A673 (cell line): Measurements from ENCODE around the gene PAQR4.

Source experiments
- EZH2 ChIP-seq: fragments of 200-600 bp; sonication (generic); IDR thresholded peaks from 2 replicates; pipeline ENCODE4 v1.6.1; 2017; ENCODE audit warnings: borderline replicate concordance, low read depth, mild to moderate bottlenecking, mixed read lengths, antibody characterized with exemption, low read length; ENCODE audit not compliant: poor library complexity, severe bottlenecking
- TF ChIP-seq, protein P1 (sequence below): fragments of 300-800, 200-600 bp; sonication (generic); conservative IDR thresholded peaks from 2 replicates; pipeline ENCODE4 v1.5.1; 2017; ENCODE audit warnings: low read depth, mild to moderate bottlenecking, antibody characterized with exemption, low read length, moderate library complexity, mixed read lengths

DNA sequence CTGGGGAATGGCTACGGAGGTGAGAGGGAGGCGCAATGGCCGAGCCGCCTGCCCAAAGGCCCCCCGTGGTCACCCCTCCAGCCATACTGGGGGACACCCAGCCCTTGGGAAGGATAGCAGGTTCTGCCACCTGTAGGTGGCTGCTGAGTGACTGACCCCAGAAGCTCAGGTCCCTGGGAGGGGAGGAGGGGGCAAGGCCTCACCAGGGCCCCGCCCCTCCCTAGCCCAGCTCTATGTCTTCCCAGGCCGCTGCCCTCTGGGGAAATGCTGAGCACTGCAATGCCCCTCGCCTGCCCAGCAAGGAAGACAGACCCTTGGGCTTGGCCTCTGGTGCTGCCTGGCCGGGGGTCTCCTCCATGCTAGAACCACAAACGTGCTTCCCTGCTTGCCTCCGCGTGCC lies 32.2 kb downstream of the PAQR4 start:
- TF ChIP-seq, protein P1, sequence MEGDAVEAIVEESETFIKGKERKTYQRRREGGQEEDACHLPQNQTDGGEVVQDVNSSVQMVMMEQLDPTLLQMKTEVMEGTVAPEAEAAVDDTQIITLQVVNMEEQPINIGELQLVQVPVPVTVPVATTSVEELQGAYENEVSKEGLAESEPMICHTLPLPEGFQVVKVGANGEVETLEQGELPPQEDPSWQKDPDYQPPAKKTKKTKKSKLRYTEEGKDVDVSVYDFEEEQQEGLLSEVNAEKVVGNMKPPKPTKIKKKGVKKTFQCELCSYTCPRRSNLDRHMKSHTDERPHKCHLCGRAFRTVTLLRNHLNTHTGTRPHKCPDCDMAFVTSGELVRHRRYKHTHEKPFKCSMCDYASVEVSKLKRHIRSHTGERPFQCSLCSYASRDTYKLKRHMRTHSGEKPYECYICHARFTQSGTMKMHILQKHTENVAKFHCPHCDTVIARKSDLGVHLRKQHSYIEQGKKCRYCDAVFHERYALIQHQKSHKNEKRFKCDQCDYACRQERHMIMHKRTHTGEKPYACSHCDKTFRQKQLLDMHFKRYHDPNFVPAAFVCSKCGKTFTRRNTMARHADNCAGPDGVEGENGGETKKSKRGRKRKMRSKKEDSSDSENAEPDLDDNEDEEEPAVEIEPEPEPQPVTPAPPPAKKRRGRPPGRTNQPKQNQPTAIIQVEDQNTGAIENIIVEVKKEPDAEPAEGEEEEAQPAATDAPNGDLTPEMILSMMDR, result no peak
- TF ChIP-seq EZH2, result no peak
